Measurements from ENCODE around the gene PLOD1. TPM values are rescaled to one million over a fixed set of nuclear protein-coding genes. Genes with fewer than 3 reads are reported as not detected.

The PLOD1 gene
- total RNA-seq, 4 donors from 2014 or later, result 34.4 to 95.1 (median 72.7) TPM

GRCh38 chr1:11979851-11980675 is 45.5 kb downstream of the PLOD1 start, which contains the start of gene MFN2:
Gene MFN2, plus strand, starts transcription at chr1:11980444. Its CDS starts 8,725 bp downstream, at chr1:11989169.
- TF ChIP-seq CTCF (IDR thresholded peaks at IDR 0.05; ENCODE audit: low read depth), result no peak

- TF ChIP-seq CTCF (IDR thresholded peaks at IDR 0.05; ENCODE audit: low read depth), result no peak
Observed at GRCh38 chr1:11980676-11980972, 46.1 kb downstream of the PLOD1 start.

GRCh38 chr1:11981378-11982009 is 47.0 kb downstream of the PLOD1 start:
- no peak for TF ChIP-seq CTCF (IDR thresholded peaks at IDR 0.05; ENCODE audit: low read depth)

- no peak for TF ChIP-seq CTCF (IDR thresholded peaks at IDR 0.05; ENCODE audit: low read depth)
Observed at GRCh38 chr1:11982010-11982392, 47.5 kb downstream of the PLOD1 start.

- TF ChIP-seq CTCF (IDR thresholded peaks at IDR 0.05; ENCODE audit: low read depth), result no peak
Observed at GRCh38 chr1:11984121-11984520, 49.6 kb downstream of the PLOD1 start.

- no peak for TF ChIP-seq CTCF (IDR thresholded peaks at IDR 0.05; ENCODE audit: low read depth)
Observed at GRCh38 chr1:11984576-11984975, 50.1 kb downstream of the PLOD1 start.

- no peak for TF ChIP-seq CTCF (IDR thresholded peaks at IDR 0.05; ENCODE audit: low read depth)
Observed at GRCh38 chr1:11985171-11985570, 50.7 kb downstream of the PLOD1 start.
